ENCODE results near the gene KRTAP13-1.

The KRTAP13-1 gene

DNA sequence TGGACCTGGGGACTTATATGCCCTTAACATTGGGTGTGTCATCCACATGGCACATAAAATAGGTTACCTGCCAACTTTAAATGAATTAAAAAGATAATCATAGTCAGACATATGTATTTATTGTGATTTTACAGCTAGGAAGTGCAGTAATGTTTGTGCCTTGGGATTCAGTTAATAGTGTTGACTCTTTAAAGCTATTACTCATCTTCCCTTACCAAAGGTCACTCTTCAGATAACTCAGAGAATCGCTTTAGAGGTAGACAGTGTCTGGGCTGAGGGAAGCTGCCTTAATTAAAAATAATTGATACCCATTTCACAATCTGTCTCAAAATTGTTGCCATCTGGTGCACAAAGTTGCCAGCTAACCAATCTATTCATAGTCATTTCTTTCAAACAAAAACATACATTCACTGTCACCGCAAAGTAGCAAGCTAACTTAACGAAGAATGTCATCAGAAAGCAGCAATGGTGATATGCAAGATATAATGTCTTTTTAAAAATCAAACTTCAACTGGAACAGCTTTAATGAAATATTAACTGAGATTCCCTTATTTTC lies 41.3 kb downstream of the KRTAP13-1 start:
- Histone ChIP-seq H3K4me2 (ENCODE audit: low read length) (no peak overlapping the region), H3K79me2 (ENCODE audit: control insufficient read depth, low read length) (no peaks in the 10 kb centered on the region), H3K36me3 (ENCODE audit: control insufficient read depth, low read length) (no peaks in the 10 kb centered on the region), H3K27me3 (ENCODE audit: control insufficient read depth, low read length) (no peaks in the 10 kb centered on the region), H3K9me2 (replicated peaks; ENCODE audit: control insufficient read depth, low read length) (no peaks in the 10 kb centered on the region), H3F3A (ENCODE audit: control insufficient read depth, insufficient read depth) (no peaks in the 10 kb centered on the region), H4K20me1 (ENCODE audit: control insufficient read depth, insufficient read depth, low read depth, low read length) (no peaks in the 10 kb centered on the region), H3K27ac (ENCODE audit: low read depth, low read length) (no peak overlapping the region), H3K4me1 (ENCODE audit: control insufficient read depth, low read length) (no peaks in the 10 kb centered on the region), H3K9me3 (ENCODE audit: control insufficient read depth, insufficient read depth, low read length) (no peaks in the 10 kb centered on the region), H3K4me3 (ENCODE audit: low read length) (no peak overlapping the region)
- TF ChIP-seq, protein P1, sequence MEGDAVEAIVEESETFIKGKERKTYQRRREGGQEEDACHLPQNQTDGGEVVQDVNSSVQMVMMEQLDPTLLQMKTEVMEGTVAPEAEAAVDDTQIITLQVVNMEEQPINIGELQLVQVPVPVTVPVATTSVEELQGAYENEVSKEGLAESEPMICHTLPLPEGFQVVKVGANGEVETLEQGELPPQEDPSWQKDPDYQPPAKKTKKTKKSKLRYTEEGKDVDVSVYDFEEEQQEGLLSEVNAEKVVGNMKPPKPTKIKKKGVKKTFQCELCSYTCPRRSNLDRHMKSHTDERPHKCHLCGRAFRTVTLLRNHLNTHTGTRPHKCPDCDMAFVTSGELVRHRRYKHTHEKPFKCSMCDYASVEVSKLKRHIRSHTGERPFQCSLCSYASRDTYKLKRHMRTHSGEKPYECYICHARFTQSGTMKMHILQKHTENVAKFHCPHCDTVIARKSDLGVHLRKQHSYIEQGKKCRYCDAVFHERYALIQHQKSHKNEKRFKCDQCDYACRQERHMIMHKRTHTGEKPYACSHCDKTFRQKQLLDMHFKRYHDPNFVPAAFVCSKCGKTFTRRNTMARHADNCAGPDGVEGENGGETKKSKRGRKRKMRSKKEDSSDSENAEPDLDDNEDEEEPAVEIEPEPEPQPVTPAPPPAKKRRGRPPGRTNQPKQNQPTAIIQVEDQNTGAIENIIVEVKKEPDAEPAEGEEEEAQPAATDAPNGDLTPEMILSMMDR (IDR thresholded peaks at IDR 0.05; ENCODE audit: low read depth, low read length, poor library complexity, severe bottlenecking), result no peak
- no peak for TF ChIP-seq EZH2phosphoT487 (IDR thresholded peaks at IDR 0.05; ENCODE audit: borderline replicate concordance, low read length)

DNA sequence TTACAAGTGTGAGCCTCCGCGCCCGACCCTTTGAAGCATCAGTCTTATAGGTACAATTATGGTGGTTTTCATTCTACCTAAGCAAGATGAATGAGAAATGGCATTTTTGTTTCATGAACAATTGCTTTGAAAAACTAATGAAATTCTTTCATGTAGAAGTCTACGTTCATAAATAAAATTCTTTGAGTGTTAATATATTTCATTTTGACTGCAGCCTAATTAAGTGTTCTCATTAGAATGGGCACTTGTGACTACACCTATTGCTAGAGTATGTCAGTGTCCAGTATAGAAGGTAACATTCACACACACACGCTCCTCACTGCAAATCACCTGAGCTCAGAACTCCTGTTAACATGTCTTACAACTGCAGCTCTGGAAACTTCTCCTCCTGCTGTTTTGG lies 44.1 kb downstream of the KRTAP13-1 start, which contains the start of gene KRTAP15-1:
TSS of gene KRTAP15-1 (plus strand) at position 301 of the 400 bp plus-strand sequence. CDS start at position 354, 53 bp downstream.
- H3K4me2 ChIP-seq (ENCODE audit: low read length), result no peak within 1 kb of the TSS
- H4K20me1 ChIP-seq (ENCODE audit: control insufficient read depth, insufficient read depth, low read depth, low read length), result no peaks in the 10 kb centered on the region
- H3K79me2 ChIP-seq (ENCODE audit: control insufficient read depth, low read length), result no peaks in the 10 kb centered on the region
- no peaks in the 10 kb centered on the region for H3K9me3 ChIP-seq (ENCODE audit: control insufficient read depth, insufficient read depth, low read length)
- no peaks in the 10 kb centered on the region for H3K4me1 ChIP-seq (ENCODE audit: control insufficient read depth, low read length)
- H3K4me3 ChIP-seq (ENCODE audit: low read length), result no peak within 1 kb of the TSS
- no peak within 1 kb of the TSS for H3K27ac ChIP-seq (ENCODE audit: low read depth, low read length)
- no peaks in the 10 kb centered on the region for H3F3A ChIP-seq (ENCODE audit: control insufficient read depth, insufficient read depth)
- H3K9me2 ChIP-seq (replicated peaks; ENCODE audit: control insufficient read depth, low read length), result no peaks in the 10 kb centered on the region
- TF ChIP-seq EZH2phosphoT487 (IDR thresholded peaks at IDR 0.05; ENCODE audit: borderline replicate concordance, low read length), result no peak
- TF ChIP-seq, protein P1 (IDR thresholded peaks at IDR 0.05; ENCODE audit: low read depth, low read length, poor library complexity, severe bottlenecking), result no peak
- H3K27me3 ChIP-seq (ENCODE audit: control insufficient read depth, low read length), result no peaks in the 10 kb centered on the region
- H3K36me3 ChIP-seq (ENCODE audit: control insufficient read depth, low read length), result no peaks in the 10 kb centered on the region

DNA sequence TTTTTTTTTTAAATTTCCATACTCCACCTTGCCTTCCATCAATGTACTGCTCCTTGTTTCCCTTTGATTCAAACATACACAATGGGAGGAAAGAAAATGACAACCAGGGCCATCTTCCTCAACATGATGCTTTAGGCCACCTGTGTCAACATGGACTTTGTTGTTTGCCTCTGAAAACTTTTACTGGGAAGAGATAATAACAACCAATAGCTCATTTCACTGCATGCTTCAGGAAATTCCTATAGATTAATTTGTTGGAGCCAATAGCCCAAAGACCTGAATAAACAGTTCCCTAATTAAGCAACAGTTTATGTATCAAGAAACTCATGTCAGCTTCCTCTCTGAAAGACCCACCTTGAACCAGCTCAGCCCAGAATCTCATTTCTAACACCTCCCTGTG lies 47.4 kb downstream of the KRTAP13-1 start:
- no peaks in the 10 kb centered on the region for H3K36me3 ChIP-seq (ENCODE audit: control insufficient read depth, low read length)
- H3K4me2 ChIP-seq (ENCODE audit: low read length), result no peak overlapping the region
- H3K27ac ChIP-seq (ENCODE audit: low read depth, low read length), result no peak overlapping the region
- no peaks in the 10 kb centered on the region for H3K4me1 ChIP-seq (ENCODE audit: control insufficient read depth, low read length)
- H3F3A ChIP-seq (ENCODE audit: control insufficient read depth, insufficient read depth), result no peaks in the 10 kb centered on the region
- no peaks in the 10 kb centered on the region for H4K20me1 ChIP-seq (ENCODE audit: control insufficient read depth, insufficient read depth, low read depth, low read length)
- no peak overlapping the region for H3K4me3 ChIP-seq (ENCODE audit: low read length)
- no peaks in the 10 kb centered on the region for H3K27me3 ChIP-seq (ENCODE audit: control insufficient read depth, low read length)
- no peaks in the 10 kb centered on the region for H3K79me2 ChIP-seq (ENCODE audit: control insufficient read depth, low read length)
- no peaks in the 10 kb centered on the region for H3K9me2 ChIP-seq (replicated peaks; ENCODE audit: control insufficient read depth, low read length)
- H3K9me3 ChIP-seq (ENCODE audit: control insufficient read depth, insufficient read depth, low read length), result no peaks in the 10 kb centered on the region
- no peak for TF ChIP-seq EZH2phosphoT487 (IDR thresholded peaks at IDR 0.05; ENCODE audit: borderline replicate concordance, low read length)
- TF ChIP-seq, protein P1 (IDR thresholded peaks at IDR 0.05; ENCODE audit: low read depth, low read length, poor library complexity, severe bottlenecking), result no peak

All from DOHH2 (cell line).